ENCODE results near the gene NSFL1C. TPM values are rescaled to one million over a fixed set of nuclear protein-coding genes. Genes with fewer than 3 reads are reported as not detected.
"Not testable (repeated sequence)": the region's sequence is repeated elsewhere in the genome, so short reads cannot be mapped to it uniquely, and the experiment has no call there.

Gene NSFL1C
- total RNA-seq, 1 experiment from 2014 or later, result 76.1 TPM

DNA sequence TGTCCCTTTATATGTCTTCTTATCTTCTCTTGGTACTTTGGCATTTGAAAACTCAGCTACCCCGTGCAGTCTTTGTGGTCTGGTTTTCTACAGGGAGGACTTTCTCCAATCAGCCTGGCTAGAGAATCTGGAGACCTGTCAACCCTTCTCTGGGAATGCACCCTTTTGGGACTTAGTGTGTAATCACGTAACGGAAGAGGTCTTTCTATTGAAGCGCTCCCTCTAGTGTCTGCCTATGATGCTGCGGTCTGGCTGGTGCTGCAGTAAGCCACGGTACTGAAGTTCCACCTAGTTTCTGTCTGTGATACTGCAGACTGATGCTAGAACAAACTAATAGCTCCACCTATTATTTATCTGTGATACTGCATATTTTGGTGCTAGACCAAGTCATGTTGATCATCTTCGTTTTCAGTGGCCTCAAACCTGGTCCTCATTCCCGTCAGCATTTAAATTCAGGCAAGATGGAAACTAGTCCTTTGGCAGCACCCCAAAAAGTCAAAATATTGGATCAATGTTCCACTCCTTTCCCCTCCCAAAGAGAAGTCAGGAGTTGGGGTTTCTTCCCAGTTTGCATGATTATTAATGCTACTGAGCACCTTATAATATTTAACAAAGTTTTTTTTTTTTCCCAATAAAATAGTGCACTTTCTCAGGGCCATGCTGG is 37.0 kb upstream of the NSFL1C start:
- intact Hi-C loops (cut with micrococcal nuclease), result loop anchor here (1.0 to 2.0 kb wide), 5 partner anchors 28 to 191 kb away; partner anchors contain the start of gene FKBP1A
- Mint-ChIP-seq H3K4me1 (ENCODE audit: insufficient read depth, unreplicated experiment) (peaks cover 52% of the 10 kb centered on the region), H3K27ac (ENCODE audit: low read depth, unreplicated experiment) (peak overlapping the region; percentile 32), H3K36me3 (ENCODE audit: insufficient read depth, unreplicated experiment) (no peaks in the 10 kb centered on the region), H3K9me3 (ENCODE audit: unreplicated experiment) (no peaks in the 10 kb centered on the region), H3K27me3 (ENCODE audit: insufficient read depth, unreplicated experiment) (no peaks in the 10 kb centered on the region), H3K4me3 (ENCODE audit: unreplicated experiment) (no peak overlapping the region)
- POLR2A ChIA-PET, result interaction anchor here (0.6 to 5.7 kb wide), 30 partner anchors 10 to 1299 kb away, joined by 3 to 150 read pairs (median 5); partner anchors contain the start of genes NSFL1C, SDCBP2 and SIRPB2
- CTCF ChIA-PET, result interaction anchor here (0.6 to 10.5 kb wide), 72 partner anchors 10 to 1219 kb away, joined by 3 to 615 read pairs (median 4); partner anchors contain the start of genes C20orf202, NSFL1C, SDCBP2 and SIRPB2
- BruUV-seq (replicated peaks), result no TSS peak
- DNase-seq (ENCODE audit: unreplicated experiment), result peak; percentile 92
- TF ChIP-seq, protein P1, sequence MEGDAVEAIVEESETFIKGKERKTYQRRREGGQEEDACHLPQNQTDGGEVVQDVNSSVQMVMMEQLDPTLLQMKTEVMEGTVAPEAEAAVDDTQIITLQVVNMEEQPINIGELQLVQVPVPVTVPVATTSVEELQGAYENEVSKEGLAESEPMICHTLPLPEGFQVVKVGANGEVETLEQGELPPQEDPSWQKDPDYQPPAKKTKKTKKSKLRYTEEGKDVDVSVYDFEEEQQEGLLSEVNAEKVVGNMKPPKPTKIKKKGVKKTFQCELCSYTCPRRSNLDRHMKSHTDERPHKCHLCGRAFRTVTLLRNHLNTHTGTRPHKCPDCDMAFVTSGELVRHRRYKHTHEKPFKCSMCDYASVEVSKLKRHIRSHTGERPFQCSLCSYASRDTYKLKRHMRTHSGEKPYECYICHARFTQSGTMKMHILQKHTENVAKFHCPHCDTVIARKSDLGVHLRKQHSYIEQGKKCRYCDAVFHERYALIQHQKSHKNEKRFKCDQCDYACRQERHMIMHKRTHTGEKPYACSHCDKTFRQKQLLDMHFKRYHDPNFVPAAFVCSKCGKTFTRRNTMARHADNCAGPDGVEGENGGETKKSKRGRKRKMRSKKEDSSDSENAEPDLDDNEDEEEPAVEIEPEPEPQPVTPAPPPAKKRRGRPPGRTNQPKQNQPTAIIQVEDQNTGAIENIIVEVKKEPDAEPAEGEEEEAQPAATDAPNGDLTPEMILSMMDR (IDR thresholded peaks at IDR 0.05; ENCODE audit: unreplicated experiment), result peak; percentile 99

DNA sequence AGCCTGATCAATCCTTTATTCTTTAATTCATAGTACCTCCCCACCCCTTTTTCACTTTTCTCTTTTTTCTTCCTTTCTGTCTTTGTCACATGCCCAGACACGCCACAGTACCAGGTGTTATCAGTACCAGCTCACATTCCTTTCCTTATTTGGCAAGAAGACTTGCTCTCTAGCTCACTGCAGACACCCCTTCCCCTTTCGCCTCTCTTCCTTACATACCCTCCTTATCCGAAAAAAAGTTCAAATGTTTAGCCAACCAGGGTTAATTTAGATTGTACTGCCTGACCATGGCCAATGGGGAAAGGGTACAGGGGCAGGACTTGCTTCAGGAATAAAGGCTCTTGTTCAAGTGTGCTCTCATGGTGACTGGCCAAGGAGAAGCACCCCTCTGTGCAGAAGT is 33.8 kb upstream of the NSFL1C start:
- POLR2A ChIA-PET, result interaction anchor here (0.6 to 5.3 kb wide), 12 partner anchors 11 to 381 kb away, joined by 3 to 108 read pairs (median 6); partner anchors contain the start of genes NSFL1C, SDCBP2 and SIRPB2
- no TSS peak for BruUV-seq (replicated peaks)
- intact Hi-C loops (cut with micrococcal nuclease), result no loop called here
- CTCF ChIA-PET, result interaction anchor here (0.9 to 4.9 kb wide), 12 partner anchors 10 to 276 kb away, joined by 3 to 53 read pairs (median 6); partner anchors contain the start of genes NSFL1C and SDCBP2
- DNase-seq (ENCODE audit: unreplicated experiment), result peak; percentile 71
- Mint-ChIP-seq H3K4me3 (ENCODE audit: unreplicated experiment) (peak overlapping the region; percentile 10), H3K9me3 (ENCODE audit: unreplicated experiment) (no peaks in the 10 kb centered on the region), H3K27ac (ENCODE audit: low read depth, unreplicated experiment) (peak overlapping the region; percentile 84), H3K4me1 (ENCODE audit: insufficient read depth, unreplicated experiment) (peaks cover 42% of the 10 kb centered on the region), H3K36me3 (ENCODE audit: insufficient read depth, unreplicated experiment) (no peaks in the 10 kb centered on the region), H3K27me3 (ENCODE audit: insufficient read depth, unreplicated experiment) (no peaks in the 10 kb centered on the region)
- TF ChIP-seq, protein P1 (IDR thresholded peaks at IDR 0.05; ENCODE audit: unreplicated experiment), result no peak

DNA sequence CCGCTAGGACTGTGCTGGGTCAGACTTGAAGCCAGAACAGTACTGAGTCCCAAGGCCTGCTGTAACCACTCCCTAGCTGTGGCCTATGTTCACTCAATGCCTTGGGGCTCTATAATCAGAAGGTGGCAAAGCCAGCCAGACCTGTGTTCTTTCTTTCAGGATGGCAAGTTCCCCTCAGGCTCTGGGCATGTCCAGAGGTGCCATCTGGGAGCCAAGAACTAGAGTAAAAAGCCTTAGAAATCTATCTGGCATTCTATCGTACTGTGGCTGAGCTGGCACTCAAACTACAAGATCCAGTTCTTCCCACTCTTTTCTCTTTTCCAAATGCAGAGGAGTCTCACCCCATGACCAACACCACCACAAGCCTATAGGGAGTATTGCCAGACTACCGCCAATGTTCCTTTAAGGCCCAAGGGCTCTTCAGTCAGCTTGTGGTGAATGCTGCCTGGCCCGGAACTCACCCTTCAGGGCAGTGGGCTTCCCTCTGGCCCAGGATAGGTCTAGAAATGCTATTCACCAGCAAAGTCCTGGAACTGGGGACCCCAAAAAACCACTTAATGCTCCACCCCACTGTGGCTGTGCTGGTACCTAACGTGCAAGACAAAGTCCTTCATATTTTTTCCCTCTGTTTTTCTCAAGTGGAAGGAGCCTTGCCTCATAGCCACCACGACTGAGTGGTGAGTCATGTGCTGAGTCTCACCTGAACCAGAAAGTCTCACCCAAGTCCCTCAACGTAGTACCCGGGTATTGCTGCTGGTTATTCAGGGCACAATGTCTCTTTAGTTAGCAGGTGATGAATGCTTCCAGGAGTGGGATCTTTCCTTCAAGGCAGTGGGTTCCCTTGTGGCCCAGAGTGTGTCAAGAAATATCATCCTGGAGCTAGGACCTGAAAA is 33.1 kb upstream of the NSFL1C start:
- Mint-ChIP-seq H3K36me3 (ENCODE audit: insufficient read depth, unreplicated experiment) (no peaks in the 10 kb centered on the region), H3K4me3 (ENCODE audit: unreplicated experiment) (peak overlapping the region; percentile 10), H3K27ac (ENCODE audit: low read depth, unreplicated experiment) (peak overlapping the region; percentile 84), H3K27me3 (ENCODE audit: insufficient read depth, unreplicated experiment) (no peaks in the 10 kb centered on the region), H3K9me3 (ENCODE audit: unreplicated experiment) (no peaks in the 10 kb centered on the region), H3K4me1 (ENCODE audit: insufficient read depth, unreplicated experiment) (peaks cover 35% of the 10 kb centered on the region)
- TF ChIP-seq, protein P1 (IDR thresholded peaks at IDR 0.05; ENCODE audit: unreplicated experiment), result no peak
- BruUV-seq (replicated peaks), result no TSS peak
- intact Hi-C loops (cut with micrococcal nuclease), result no loop called here
- DNase-seq (ENCODE audit: unreplicated experiment), result peak; percentile 79
- CTCF ChIA-PET, result interaction anchor here (0.7 to 4.9 kb wide), 12 partner anchors 10 to 277 kb away, joined by 3 to 53 read pairs (median 6); partner anchors contain the start of genes NSFL1C and SDCBP2
- POLR2A ChIA-PET, result interaction anchor here (0.7 to 5.3 kb wide), 16 partner anchors 9 to 595 kb away, joined by 3 to 108 read pairs (median 6); partner anchors contain the start of genes NSFL1C, SDCBP2 and SIRPB2

DNA sequence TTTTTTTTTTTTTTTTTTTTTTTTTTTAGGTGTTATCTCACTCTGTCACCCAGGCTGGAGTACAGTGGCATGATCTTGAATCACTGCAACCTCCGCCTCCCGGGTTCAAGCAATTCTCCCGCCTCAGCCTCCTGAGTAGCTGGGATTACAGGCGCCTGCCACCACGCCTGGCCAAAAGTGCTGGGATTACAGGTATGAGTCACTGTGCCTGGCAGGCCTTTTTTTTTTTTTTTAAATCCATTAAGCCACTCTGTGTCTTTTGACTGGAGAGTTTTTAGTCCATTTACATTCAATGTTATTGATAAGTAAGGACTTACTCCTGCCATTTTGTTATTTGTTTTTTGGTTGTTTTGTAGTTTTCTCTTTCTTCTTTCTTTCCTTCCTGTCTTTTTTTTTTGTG is 30.7 kb upstream of the NSFL1C start:
- BruUV-seq (replicated peaks); H3K36me3 Mint-ChIP-seq (ENCODE audit: insufficient read depth, unreplicated experiment); H3K4me3 Mint-ChIP-seq (ENCODE audit: unreplicated experiment); H3K9me3 Mint-ChIP-seq (ENCODE audit: unreplicated experiment); intact Hi-C loops (cut with micrococcal nuclease); H3K27ac Mint-ChIP-seq (ENCODE audit: low read depth, unreplicated experiment); H3K27me3 Mint-ChIP-seq (ENCODE audit: insufficient read depth, unreplicated experiment): not testable (repeated sequence)
- ChIA-PET CTCF (interaction anchor here (1.0 to 4.9 kb wide), 5 partner anchors 8 to 30 kb away, joined by 3 to 53 read pairs (median 4); partner anchors contain the start of gene NSFL1C), POLR2A (interaction anchor here (0.6 to 5.3 kb wide), 6 partner anchors 8 to 1881 kb away, joined by 3 to 108 read pairs (median 6); partner anchors contain the start of genes NSFL1C and SIRPB2)
- peaks cover 24% of the 10 kb centered on the region for H3K4me1 Mint-ChIP-seq (ENCODE audit: insufficient read depth, unreplicated experiment)
- peak; percentile 43 for DNase-seq (ENCODE audit: unreplicated experiment)

Measured in MCF 10A (cell line).